Raji (cell line): Measurements from ENCODE around the gene C2CD3.

Source experiments
- POLR2A ChIP-seq: IDR thresholded peaks from 2 replicates; pipeline ENCODE4 v1.6.1; 2011; ENCODE audit warnings: low read depth, low read length, control low read depth; ENCODE audit not compliant: insufficient read depth

The C2CD3 gene

GRCh38 chr11:74021998-74022397, 148.8 kb downstream of the C2CD3 start:
- TF ChIP-seq POLR2A, result no peak

- no peak for TF ChIP-seq POLR2A
Observed at GRCh38 chr11:74020539-74020938, 150.3 kb downstream of the C2CD3 start.

- TF ChIP-seq POLR2A, result no peak
Observed at GRCh38 chr11:74019860-74020259, 150.9 kb downstream of the C2CD3 start.

GRCh38 chr11:74019104-74019738, 151.6 kb downstream of the C2CD3 start:
- no peak for TF ChIP-seq POLR2A

- TF ChIP-seq POLR2A, result no peak
Observed at GRCh38 chr11:74018331-74019005, 152.3 kb downstream of the C2CD3 start.

- TF ChIP-seq POLR2A, result no peak
Observed at GRCh38 chr11:74017631-74018030, 153.2 kb downstream of the C2CD3 start.

- no peak for TF ChIP-seq POLR2A
Observed at GRCh38 chr11:74015919-74016684, 154.7 kb downstream of the C2CD3 start.

GRCh38 chr11:74014880-74015279, 155.9 kb downstream of the C2CD3 start:
- TF ChIP-seq POLR2A, result no peak

- TF ChIP-seq POLR2A, result no peak
Observed at GRCh38 chr11:74013141-74013540, 157.7 kb downstream of the C2CD3 start.

GRCh38 chr11:74012074-74012809, 158.6 kb downstream of the C2CD3 start:
- no peak for TF ChIP-seq POLR2A

- no peak for TF ChIP-seq POLR2A
Observed at GRCh38 chr11:74011360-74012073, 159.3 kb downstream of the C2CD3 start.

GRCh38 chr11:74010306-74011300, 160.2 kb downstream of the C2CD3 start:
- no peak for TF ChIP-seq POLR2A

- TF ChIP-seq POLR2A, result no peak
Observed at GRCh38 chr11:74009675-74010305, 161.0 kb downstream of the C2CD3 start.
